HG03045 (cell line): Measurements from ENCODE around the gene IL36B.

Source experiments
- ATAC-seq: cut with Tn5 transposase; IDR thresholded peaks from one replicate; pipeline ENCODE4 v1.9.1; 2021; ENCODE audit warnings: mild to moderate bottlenecking, moderate library complexity; ENCODE audit not compliant: unreplicated experiment

Gene IL36B

DNA sequence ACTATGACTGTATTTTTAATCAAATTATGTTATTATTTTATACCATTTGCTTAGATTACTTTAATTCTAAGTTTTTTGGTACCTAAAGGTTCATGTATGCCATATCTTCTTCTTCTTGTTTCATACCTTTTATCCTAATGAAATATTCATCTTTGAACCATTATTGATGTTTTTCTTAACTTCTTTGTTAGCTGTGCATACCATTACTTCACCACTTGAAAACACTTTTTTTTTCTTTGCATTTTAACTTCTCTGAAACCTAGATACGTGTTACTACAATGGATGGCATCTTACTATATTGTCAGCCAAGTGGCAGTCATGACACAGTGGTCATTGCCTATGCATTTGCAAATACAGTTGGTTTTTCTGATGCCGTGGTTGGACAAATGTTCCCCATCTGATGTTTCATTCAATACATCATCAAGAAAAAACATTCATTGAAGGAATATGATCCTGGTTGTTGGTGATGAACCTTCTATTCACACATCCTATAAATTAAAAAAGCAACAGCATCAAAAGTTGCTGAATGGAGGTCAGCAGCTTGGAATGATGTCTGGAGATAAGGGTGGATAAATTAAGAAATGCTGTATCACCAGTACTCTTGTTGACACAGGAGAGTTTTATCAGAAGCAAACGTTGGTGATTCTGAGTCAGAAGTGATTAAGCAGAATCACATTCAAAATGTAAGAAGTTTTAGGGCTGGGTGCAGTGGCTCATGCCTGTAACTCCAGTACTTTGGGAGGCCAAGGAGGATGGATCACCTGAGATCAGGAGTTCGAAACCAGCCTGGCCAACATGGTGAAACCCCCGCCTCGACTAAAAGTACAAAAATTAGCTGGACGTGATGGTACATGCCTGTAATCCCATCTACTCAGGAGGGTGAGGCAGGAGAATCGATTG lies 40.0 kb downstream of the IL36B start:
- no peak for ATAC-seq

DNA sequence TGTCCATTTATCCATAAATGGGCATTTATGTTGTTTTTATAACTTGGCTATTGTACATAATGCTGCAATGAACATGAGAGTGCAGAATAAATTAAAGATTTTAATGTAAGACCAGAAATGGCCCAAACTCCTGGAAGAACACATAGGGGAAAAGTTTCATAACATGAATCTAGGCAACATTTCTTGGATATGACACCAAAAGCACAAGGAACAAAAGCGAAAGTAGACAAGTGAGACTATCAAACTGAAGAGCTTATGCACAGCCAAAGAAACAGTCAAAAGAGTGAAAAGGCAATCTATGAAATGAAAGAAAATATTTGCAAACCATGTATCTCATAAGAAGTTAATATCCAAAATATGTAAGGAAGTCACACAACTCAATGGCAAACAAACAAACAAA lies 41.6 kb downstream of the IL36B start:
- ATAC-seq = no peak

DNA sequence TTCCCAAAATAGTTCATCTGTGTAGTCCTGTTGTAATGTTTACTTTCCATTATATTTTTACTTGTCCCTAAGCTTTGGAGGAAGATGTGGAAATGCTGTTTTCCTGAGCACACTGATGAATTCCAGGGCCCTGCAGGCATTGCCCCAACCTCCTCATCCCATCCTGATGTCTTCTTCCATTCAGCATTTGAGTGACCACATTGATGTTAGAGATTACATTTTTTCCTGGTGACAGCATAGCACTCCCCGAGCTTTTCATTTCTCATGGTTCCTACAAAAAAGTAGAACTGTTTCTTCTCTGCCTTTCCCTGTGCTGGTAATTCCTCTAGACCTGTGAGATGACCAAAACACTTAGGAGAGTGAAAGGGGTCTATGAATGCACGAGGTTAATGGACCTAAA lies 42.6 kb downstream of the IL36B start:
- no peak for ATAC-seq

DNA sequence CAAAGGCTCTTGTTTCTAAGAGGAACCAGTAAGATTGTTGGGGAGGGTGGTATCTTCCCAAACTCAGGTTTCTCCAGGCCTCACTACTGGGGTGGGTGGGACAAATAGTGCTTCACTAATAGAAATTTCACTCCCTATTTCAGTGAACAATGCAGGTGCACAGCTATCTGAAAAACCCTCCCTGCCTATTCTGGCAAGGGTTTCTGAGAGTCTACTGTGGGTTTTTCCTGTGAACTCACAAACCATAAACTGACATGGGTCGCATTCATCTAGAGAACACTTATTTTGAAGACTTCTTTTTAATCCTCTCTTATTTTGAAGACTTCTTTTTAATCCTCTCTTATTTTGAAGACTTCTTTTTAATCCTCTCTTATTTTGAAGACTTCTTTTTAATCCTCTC lies 43.0 kb downstream of the IL36B start:
- ATAC-seq = no peak

DNA sequence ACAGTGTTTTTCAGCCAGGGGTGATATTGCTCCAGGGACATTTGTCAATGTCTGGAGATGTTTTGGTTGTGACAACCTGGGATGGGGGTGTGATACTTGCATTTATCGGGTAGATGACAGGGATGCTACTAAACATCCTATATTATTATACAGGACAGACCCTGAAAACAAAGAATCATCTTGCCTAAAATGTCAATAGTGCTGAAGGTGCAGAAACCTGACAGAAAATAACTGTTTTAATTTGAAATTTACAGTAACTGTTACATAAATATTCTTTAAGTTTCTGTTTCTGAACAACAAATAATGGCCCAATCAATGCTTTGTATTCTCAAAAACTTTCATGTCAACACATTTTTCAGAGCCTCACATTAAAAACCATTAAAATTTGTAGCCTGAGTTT lies 45.4 kb downstream of the IL36B start:
- no peak for ATAC-seq

DNA sequence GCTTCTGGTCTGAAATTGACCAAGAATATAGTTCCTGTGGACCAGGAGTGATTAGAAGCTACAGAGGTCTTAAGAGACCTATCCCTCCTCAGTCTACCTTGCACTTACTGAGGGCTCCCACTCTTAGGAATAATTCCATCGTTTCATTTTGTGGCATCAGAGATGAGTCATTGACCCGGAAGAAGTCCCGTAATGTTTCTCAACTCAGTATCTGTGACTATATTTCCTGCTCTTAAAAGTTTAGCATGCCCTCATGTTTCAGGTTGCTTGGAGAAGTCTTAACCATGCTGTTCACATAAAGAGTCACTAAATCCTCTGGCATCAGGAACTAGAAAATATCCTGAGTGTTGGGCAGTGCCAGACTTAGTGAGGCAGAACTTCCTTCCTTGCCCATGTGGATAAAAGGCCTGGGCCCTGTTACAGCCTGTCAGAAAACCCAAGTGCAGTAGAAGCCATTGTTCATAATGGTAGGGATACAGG lies 47.6 kb downstream of the IL36B start, which contains the start of gene IL36A:
TSS of gene IL36A (plus strand) at position 430 of the 480 bp plus-strand sequence. CDS start 413 bp downstream, outside the sequence.
- no peak for ATAC-seq

DNA sequence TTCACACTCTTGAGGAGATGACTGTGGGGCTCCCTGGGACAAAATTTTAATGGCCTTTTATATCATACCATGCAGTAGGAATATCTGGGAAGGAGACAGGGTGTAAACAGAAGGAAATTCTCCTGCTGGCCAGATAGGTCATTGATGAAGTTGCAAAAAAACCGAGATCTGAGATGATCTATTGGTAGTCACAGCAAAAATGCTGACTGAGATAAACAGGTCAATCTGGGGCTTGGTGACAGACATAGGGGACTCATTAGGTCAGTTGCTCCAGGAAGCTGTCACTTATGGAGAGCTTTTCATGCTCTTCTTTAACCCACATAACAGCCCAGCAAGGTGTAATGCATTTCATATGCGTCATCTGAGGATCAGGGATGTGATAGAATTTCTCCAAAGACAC lies 50.0 kb downstream of the IL36B start:
- ATAC-seq = no peak

DNA sequence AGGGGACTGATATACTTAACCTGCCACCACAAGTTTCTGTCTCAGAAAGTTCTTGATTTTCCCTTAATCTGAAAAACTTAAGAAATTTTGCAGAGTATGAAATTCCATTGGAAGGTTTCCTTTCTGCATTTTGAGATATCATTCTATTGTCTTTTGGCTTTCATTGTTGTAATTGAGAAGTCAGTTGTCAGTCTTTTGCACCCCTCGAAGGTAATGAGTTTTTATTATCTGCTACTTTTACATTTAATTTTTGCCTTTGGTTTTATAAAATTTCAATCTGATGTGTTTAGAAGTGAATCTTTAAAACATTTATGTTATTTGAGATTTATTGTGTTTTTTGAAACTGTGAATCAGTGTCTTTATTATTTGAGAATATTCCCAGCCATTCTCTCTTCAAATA lies 52.2 kb downstream of the IL36B start:
- no peak for ATAC-seq

DNA sequence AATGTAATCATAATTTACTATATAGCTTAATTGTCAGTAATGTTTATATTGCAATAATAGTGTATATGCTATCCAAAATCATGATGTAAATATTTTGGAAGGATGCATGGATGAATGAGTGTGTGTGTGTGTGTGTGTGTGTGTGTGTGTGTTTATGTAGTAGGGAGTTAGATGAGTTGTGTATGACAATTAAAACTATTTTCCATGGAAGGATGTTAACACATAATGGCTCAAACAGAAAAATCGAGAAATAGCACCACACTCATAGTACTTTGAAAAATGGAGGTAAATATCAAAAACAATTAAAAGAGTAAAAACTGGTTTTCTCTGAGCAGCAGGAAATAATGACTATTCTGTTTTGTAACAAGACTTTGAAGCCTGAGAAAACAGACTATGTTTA lies 55.5 kb downstream of the IL36B start:
- ATAC-seq = no peak

DNA sequence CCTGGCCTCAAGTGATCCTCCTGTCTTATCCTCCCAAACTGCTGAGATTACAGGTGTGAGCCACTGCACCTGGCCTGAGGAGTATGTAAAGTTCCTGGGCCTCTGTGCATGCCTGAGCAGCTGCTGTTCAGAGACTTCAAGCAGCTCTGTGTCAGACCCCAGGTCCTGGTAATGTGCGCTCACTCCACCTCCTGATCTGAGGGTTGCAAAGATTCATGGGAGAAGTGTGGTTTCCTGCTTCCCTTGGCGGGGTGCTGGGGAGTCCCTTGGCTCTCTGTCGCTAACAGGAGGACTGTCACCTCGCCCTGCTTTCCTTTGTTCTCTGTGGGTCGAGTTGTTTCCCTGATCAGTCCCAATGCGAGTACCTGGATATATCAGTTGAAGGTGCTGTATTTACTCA lies 56.0 kb downstream of the IL36B start:
- ATAC-seq = no peak

DNA sequence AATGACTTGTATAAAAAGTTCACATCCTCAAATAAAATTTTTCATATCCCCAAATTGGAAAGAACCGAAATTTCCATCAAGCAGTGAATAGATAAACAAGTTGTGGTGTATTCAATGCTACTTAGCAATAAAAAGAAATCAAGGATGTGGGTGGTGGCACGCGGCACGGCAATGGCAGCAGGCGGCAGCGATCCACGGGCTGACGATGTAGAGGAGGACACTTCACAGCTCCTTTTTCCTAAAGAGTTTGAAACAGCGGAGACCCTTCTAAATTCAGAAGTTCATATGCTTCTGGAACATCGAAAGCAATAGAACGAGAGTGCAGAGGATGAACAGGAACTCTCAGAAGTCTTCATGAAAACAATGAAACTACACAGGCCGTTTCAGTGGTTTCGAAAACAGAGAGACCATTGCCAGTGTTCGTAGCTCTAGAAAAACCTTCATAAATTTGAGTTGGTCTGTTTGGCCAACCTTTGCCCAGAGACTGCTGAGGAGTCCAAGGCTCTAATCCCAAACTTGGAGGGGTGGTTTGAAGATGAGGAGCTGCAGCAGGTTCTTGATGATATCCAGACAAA lies 57.2 kb downstream of the IL36B start:
- ATAC-seq = no peak

DNA sequence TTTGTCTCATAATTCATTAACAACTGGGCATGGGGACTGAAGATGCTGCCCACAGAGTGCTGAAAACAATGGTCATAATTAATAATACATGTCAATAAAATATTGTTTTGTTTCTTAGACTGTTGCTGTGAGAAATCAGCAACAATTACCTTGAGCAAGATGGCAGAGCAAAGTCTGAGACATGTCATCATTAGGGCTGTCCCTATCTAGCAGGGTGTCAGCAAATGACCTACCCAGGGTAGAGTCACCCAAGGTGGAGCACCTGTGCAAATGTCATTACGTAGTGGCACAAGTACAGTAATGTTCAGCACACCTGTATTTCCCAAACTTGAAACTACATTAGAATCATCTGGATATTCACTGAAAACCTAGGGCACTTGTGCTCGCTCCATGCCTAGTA lies 58.0 kb downstream of the IL36B start:
- no peak for ATAC-seq

DNA sequence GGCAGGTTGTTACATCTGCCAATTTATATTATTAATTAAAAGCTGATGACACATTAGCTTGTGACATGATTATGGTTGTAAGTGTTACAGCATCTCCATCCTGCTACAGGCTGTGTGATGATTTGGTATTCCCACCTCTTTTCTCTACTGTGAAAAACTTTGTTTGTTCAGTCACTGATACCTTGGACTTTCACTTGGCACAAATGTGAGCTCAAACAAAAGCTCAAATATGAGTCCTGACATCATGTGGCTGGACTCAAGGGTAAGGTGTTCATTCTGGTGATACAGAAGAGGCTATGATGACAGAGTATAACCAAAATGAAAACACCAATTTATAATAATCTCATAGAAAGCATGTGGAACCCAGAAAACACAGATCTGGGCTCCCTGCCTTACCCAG lies 58.8 kb downstream of the IL36B start:
- no peak for ATAC-seq

DNA sequence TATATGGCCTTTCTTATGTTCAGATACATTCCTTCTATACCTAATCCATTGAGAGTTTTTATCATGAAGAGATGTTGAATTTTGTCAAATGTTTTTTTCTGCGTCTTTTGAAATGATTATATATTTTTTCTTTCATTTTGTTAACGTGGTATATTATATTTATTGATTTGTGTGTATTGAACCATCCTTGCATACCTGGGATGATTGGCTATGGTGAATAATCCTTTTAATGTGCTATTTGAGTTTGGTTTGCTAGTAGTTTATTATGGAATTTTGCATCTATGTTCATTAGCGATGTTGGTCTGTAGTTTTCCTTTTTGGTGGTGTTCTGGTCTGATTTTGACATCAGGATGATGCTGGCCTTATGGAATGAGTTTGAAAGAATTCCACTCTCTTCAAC lies 63.1 kb downstream of the IL36B start:
- no peak for ATAC-seq

DNA sequence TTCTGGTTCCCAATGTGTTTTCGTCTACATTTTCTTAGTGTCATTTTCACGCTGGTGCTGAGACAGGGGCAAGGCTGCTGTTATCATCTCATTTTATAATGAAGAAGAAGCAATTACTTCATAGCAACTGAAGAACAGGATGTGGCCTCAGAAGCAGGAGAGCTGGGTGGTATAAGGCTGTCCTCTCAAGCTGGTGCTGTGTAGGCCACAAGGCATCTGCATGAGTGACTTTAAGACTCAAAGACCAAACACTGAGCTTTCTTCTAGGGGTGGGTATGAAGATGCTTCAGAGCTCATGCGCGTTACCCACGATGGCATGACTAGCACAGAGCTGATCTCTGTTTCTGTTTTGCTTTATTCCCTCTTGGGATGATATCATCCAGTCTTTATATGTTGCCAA lies 67.6 kb downstream of the IL36B start:
- no peak for ATAC-seq

DNA sequence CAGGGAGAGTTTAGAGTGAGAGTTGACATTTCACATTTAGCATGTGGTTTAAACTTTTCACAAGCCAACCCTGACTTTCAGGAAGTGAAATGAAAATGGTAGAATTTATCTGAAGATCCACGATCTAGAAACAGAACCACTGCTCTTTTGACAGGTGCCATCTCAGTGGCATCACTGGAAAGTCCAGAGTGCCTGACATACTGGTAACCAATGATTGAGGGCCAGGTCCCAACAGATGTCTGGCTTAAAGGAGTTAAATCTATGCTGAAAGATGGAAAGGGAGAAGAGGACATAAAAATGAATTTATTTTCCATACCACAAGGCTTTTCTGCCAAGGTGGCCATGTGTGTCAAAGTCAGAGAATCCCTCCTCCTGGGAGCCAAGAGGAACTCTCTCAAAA lies 72.1 kb downstream of the IL36B start:
- ATAC-seq = no peak

DNA sequence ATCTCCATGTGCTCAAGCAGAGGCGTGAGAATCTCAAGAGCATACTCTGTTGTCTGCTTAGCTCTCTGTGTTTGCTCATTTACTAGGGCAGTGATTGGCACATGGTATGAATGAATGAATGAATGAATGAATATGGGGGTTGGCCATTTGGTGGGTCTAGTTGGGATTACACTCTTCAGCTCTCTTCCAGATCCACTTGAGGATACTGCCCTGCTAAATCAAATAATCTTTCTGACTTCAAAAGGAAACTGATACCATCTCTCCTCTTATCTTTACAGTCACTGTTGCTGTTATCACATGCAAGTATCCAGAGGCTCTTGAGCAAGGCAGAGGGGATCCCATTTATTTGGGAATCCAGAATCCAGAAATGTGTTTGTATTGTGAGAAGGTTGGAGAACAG lies 72.9 kb downstream of the IL36B start:
- ATAC-seq = no peak

DNA sequence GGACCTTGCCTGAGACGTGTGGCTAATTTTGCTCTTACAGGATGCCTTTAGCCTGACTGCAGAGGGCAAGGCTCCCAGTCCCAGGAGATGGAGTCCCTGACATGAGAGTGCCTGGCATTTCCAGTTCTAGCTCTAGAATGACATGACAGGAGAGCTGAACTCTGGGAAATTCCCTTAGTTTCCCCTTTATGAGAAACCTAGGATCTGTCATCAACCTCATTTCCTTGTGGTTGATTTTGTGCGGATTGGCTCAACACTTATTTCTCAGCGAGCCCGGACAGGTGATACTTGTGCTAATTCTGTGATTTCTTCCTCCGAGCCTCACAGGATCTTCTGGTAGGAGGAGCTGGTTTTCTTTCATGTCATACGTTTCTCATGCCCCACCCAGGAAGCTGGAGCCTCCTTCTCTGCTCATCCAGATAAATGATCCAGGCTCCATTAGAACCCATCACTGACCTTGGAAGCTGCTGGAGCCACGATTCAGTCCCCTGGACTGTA lies 75.1 kb downstream of the IL36B start, which contains the start of gene IL36G:
TSS of gene IL36G (plus strand) at position 448 of the 498 bp plus-strand sequence. CDS start 633 bp downstream, outside the sequence.
- no peak for ATAC-seq
